Bronchial epithelial cell (primary cell): ENCODE data around the gene SPATA46. TPM values are rescaled to one million over a fixed set of nuclear protein-coding genes. Genes with fewer than 3 reads are reported as not detected.
"Not testable (repeated sequence)": the region's sequence is repeated elsewhere in the genome, so short reads cannot be mapped to it uniquely, and the experiment has no call there.

Source experiments
- DNase-seq: peaks from one replicate; pipeline ENCODE4 v3.0.0-alpha.2; 2010; ENCODE audit warnings: low read depth
- FAIRE-seq: peaks from 2 replicates; lab custom pipeline; 2011; peaks lifted over from hg19 to GRCh38; lab: Jason Lieb, UNC
- H3K27me3 ChIP-seq: 2 replicates; pipeline ENCODE4 v1.5.1; 2011; ENCODE audit warnings: low read length; ENCODE audit not compliant: control insufficient read depth, insufficient read depth
- H3K36me3 ChIP-seq: 2 replicates; pipeline ENCODE4 v1.5.1; 2011; ENCODE audit warnings: low read length; ENCODE audit not compliant: control insufficient read depth, insufficient read depth
- H3K4me3 ChIP-seq: 2 replicates; pipeline ENCODE4 v1.5.1; 2011; ENCODE audit warnings: mild to moderate bottlenecking, low read depth, low read length, control low read depth
- CTCF ChIP-seq: IDR thresholded peaks from 2 replicates; pipeline ENCODE4 v1.5.1; 2011; ENCODE audit warnings: mild to moderate bottlenecking, moderate library complexity, low read length, control low read depth, inconsistent platforms; ENCODE audit not compliant: insufficient read depth, severe bottlenecking
- total RNA-seq: library from RNA; depleted of rRNA; stranded (reverse); fragments of >200 nt; gene quantifications from 2 replicates; pipeline ENCODE4 v1.2.1, GENCODE V29; 2014

Gene SPATA46
- total RNA-seq, 1 donor from 2014 or later: not detected

- no peaks in the 10 kb centered on the region for H3K27me3 ChIP-seq
- TF ChIP-seq CTCF: no peak
- FAIRE-seq: no peak
- no peak for DNase-seq
- H3K4me3 ChIP-seq: no peak overlapping the region
- no peaks in the 10 kb centered on the region for H3K36me3 ChIP-seq
Measured at GRCh38 chr1:162353078-162353477, 23.6 kb downstream of the SPATA46 start.

GRCh38 chr1:162351874-162352273 lies 24.8 kb downstream of the SPATA46 start:
- not testable (repeated sequence) for H3K4me3 ChIP-seq, H3K27me3 ChIP-seq, H3K36me3 ChIP-seq, DNase-seq, FAIRE-seq

GRCh38 chr1:162351246-162351842 lies 25.3 kb downstream of the SPATA46 start:
- H3K27me3 ChIP-seq: no peaks in the 10 kb centered on the region
- no peaks in the 10 kb centered on the region for H3K36me3 ChIP-seq
- TF ChIP-seq CTCF: no peak
- DNase-seq: no peak
- no peak for FAIRE-seq
- H3K4me3 ChIP-seq: no peak overlapping the region

- DNase-seq: peak; percentile 89
- TF ChIP-seq CTCF: no peak
- no peaks in the 10 kb centered on the region for H3K27me3 ChIP-seq
- no peak for FAIRE-seq
- H3K36me3 ChIP-seq: no peaks in the 10 kb centered on the region
- H3K4me3 ChIP-seq: no peak overlapping the region
Measured at GRCh38 chr1:162349635-162350330, 26.9 kb downstream of the SPATA46 start.

GRCh38 chr1:162347281-162347680 lies 29.4 kb downstream of the SPATA46 start:
- no peak for TF ChIP-seq CTCF
- Histone ChIP-seq H3K4me3 (no peak overlapping the region), H3K36me3 (no peaks in the 10 kb centered on the region), H3K27me3 (no peaks in the 10 kb centered on the region)
- DNase-seq: no peak
- FAIRE-seq: no peak

- DNase-seq (no peak), FAIRE-seq (no peak)
- H3K4me3 ChIP-seq: no peak overlapping the region
- H3K27me3 ChIP-seq: no peaks in the 10 kb centered on the region
- no peaks in the 10 kb centered on the region for H3K36me3 ChIP-seq
- no peak for TF ChIP-seq CTCF
Measured at GRCh38 chr1:162343470-162343869, 33.2 kb downstream of the SPATA46 start.
